Dedifferentiated amniotic fluid mesenchymal stem cell (primary cell): ENCODE measurements around the gene RGS9.
A peak's percentile ranks its signal among the peaks of the same experiment; 100 is the strongest.

Source experiments
- DNase-seq: peaks from one replicate; pipeline ENCODE4 v3.0.0-alpha.2; 2016; ENCODE audit errors: extremely low spot score

RGS9 gene

DNA sequence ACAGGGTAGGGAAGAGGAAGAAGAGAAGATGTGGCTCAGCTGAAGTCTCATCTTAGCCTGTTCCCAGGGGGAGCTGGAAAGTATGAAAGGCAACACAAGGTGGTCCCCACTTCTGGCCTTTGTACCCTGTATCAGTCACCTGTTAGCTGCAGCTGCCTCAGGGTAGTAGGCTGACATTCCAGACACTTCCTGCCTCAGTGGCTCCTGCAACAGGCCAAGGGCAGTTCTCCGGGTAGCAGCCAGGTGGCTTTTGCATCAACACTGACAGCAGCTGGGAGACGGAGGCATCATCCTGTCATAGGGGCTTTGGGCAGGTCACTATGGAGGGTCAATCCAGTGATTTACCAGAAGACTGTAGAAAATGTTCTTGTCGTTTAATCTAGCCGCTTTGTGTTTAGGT is 124.0 kb downstream of the RGS9 start:
- DNase-seq: no peak

DNA sequence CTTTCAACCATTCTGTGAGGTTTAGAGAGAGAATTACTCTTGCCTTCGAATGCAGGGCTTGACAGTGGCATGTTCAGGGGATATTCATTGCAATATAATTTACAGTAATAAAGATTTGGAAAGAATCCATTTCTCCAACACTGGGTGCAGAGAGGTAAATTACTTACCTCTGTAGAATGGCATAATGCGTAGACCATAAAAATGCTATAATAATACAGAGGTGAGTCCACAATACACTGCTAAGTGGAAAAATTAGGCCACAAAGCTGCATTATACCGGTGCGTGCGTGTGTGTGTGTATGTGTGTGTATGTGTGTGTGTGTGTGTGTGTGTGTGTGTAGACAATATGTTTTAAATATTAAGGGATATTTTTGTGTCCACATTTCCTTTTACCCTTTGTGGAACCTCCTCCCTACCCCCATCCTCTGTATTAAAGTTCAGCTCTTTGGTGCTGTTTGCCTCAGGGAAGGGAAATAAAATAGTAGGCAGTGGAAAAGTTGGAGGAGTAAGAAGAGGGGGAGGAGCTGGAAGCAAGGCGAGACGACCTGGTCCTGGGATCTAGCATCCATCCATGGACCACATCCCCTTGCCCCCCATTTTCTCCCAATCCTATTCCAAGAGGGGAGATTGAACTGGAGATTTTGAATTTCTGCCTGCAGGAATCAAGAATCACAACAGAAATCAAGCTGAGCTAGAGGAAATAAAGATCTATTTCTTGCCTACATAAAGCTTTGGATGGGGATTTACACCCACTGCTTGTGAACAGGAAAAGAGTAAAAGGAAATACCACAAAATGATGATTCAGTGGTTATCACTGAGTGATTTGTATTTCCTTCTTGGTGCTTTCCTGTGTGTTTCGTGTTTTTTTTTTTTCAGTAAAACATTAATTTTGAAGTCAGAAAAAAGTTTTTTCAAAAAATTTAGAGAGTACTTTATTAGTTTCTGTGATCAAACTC is 124.8 kb downstream of the RGS9 start:
- no peak for DNase-seq

DNA sequence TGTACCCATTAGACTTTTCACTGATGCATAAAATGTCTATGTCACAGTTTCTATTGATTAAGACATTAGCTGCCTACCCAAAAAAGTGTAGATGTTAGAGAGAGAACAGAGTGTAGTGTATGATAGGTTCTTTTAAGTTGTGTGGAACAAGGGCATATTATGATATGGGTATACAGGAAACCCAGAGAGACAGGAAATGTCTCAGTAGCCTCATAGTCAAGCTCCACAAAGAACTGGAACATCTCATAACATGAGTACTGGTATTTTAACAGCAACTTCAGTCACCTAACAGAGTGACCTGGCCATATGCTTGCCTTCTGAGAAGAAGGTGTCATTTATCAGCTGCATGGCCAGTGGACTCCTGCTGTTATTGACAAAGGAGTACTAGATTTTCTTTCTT is 128.1 kb downstream of the RGS9 start:
- DNase-seq: no peak

DNA sequence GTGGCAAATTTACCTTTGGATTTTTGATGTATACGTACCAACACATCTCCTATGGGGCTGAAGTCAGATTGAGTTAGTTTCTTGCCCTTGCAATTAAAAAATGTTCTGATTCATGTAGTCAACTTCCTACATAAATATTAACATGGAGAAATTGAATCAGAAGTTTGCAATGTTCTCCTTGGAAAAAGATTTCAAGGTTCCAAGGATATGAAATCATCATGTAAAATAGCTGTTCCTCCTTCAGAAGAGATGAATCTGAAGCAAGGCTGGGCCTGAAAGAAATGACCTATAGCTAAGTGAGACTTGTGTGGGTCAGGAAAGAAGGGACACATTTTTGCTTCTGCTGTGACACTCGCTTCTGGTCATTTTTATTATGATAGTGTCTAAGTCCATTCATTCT is 131.7 kb downstream of the RGS9 start:
- DNase-seq: peak; percentile 70

DNA sequence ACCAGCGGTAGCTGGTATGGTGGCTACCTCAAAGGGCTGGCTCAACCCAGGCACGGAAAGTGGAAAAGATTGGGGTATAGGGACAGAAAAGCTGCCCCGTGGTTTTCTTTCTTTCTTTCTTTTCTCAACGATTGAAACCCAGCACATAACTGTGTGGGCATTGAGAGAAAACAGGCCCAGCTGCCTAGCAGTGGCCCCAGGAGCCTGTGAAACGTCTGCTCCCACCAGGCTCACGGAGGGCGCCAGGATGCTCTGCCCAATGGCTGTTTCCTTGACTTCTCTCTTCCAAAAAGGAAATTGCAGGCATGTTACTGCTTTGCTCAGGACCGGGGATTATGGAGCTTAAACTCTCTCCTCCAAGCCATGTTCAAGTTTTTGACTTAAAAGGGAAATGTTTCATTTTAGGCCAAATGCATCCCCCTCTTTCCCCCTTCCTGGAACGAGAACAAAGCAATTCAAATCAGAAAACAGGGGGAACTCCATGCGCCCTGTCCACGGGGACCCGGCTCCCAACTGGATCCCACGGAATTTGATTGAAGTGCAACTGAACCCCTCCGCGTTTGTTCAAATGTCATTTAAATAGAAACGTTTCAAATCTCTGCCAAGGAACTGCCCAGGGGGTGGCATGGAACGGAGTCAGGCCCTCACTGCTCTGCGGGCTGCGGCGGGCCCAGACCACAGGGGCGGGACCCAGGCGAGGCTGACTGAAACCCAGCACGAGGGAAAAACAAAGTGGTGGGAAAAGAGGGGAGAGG is 133.5 kb downstream of the RGS9 start:
- no peak for DNase-seq

DNA sequence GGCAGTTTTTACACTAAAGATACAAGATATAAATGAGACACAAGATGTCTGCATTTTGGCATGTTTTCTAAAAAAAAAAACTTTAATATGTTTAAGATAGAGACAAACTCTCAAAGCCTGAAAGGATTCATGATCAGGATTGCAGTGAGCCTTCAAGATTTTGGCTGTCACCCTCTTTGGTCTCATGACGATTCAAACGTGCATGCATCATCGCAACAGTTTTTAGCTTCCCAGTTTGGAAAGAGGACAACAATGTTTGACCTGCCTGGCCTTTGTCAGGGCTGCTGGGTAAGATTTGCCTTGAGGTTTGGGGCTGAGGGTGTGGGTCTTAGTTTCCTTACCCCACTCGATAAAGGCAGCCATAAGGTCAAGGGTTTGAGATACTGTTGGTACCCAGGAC is 134.1 kb downstream of the RGS9 start:
- no peak for DNase-seq
